ENCODE measurements around the gene EHD4. TPM values are rescaled to one million over a fixed set of nuclear protein-coding genes. Genes with fewer than 3 reads are reported as not detected.

EHD4 gene
- total and polyA plus RNA-seq, 9 of the 15 experiments (the other 6 are each of a cell fraction or from before 2014, with no cell fraction given) = 0.89 to 10.3 (median 6.4) TPM

DNA sequence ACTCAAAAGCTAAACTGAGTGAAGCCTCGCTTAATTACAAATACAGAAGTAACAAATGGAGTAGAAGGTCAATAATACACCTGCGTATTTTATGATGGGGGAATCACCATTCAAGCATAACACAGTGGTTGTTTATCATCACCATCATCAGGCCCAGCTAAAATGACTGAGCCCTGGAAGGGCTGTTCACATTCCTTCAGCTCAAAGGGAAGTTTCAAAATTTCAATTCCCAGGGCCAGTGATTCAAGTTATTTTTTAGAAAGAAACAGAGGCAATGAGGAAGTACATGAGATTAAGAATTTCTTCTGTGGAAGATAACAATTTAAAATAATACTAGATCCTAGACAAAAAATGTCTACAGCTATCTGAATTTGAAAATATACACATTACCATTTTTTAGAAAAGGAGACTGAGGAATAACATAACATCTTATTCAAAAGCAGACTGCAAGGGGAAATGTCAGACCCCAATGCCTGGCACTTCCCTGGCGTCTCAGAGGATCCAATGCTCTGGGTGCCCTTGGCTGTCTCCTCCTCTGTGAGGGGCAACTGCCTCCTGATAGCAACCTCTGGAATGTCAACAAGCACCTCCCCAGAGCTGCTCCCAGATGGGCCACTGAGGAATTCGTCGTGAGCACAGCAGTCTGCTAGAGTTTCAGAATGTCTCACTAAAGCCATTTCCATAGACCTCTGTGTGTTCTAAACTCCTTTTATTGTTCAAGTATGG lies 22.8 kb downstream of the EHD4 start (continued):
- TF ChIP-seq, protein P1, sequence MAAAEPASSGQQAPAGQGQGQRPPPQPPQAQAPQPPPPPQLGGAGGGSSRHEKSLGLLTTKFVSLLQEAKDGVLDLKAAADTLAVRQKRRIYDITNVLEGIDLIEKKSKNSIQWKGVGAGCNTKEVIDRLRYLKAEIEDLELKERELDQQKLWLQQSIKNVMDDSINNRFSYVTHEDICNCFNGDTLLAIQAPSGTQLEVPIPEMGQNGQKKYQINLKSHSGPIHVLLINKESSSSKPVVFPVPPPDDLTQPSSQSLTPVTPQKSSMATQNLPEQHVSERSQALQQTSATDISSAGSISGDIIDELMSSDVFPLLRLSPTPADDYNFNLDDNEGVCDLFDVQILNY (CRISPR knock-in tag; IDR thresholded peaks at IDR 0.05) = no peak
- no peak for TF ChIP-seq CBX1 (IDR thresholded peaks at IDR 0.05; ENCODE audit: low read depth)
- no peak for TF ChIP-seq ATF7 (IDR thresholded peaks at IDR 0.05)
- TF ChIP-seq HNRNPK (IDR thresholded peaks at IDR 0.05; ENCODE audit: low read depth, low read length, poor library complexity, severe bottlenecking) = no peak
- no peak for TF ChIP-seq TAL1 (IDR thresholded peaks at IDR 0.05)

DNA sequence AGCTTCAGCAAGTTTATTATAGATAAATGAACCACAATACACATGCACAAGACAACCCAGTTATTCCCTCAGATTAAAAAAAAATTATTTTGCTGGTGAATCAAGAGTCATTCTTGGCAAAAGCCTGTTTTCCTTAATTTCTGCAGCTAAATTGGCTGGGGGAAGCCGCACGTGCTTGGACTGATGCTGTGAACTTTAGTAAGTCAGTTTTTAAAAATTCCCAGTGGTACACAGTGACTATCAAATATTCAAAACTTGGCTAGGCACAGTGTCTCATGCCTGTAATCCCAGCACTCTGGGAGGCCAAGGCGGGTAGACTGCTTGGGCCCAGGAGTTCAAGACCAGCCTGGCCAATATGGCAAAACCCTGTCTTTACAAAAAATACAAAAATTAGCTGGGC lies 23.9 kb downstream of the EHD4 start:
- intact Hi-C loops (cut with micrococcal nuclease) (no loop called here), in situ Hi-C loops (cut with MboI) (no loop called here)
- Histone ChIP-seq H3K9me1 (ENCODE audit: control insufficient read depth, insufficient read depth, low read length) (no peaks in the 10 kb centered on the region), H3K27me3 (ENCODE audit: control insufficient read depth in 2 of 2, insufficient read depth in 2 of 2, low read length in 2 of 2) (no peaks in the 10 kb centered on the region), H3K4me3 (no peak overlapping the region), H3K36me3 (ENCODE audit: control insufficient read depth, insufficient read depth, low read length) (peaks cover 13% of the 10 kb centered on the region; the same call in 2 of the 3 replicates), H3K79me2 (ENCODE audit: control insufficient read depth, insufficient read depth, low read length) (no peaks in the 10 kb centered on the region), H2AFZ (ENCODE audit: low read depth, low read length) (no peak overlapping the region), H3K27ac (ENCODE audit: extremely low read depth, low read depth, low read length) (no peak overlapping the region), H3K9me3 (replicated peaks; ENCODE audit: control insufficient read depth, insufficient read depth, low read depth, low read length) (no peaks in the 10 kb centered on the region), H3K4me2 (ENCODE audit: insufficient read depth, low read length) (no peak overlapping the region), H3K9ac (ENCODE audit: insufficient read depth in 1 of 2, low read depth in 2 of 2, low read length in 2 of 2) (no peak overlapping the region), H4K20me1 (replicated peaks; ENCODE audit: control insufficient read depth, insufficient read depth, low read length) (no peaks in the 10 kb centered on the region; the same call in none of the 2 replicates), H3K4me1 (replicated peaks in 1 of 2; ENCODE audit: control insufficient read depth in 2 of 2, insufficient read depth in 2 of 2, low read length in 2 of 2) (no peaks in the 10 kb centered on the region)
- no peak for DNase-seq (ENCODE audit: extremely low read depth in 1 of 4, low spot score in 3 of 4)
- no peak for TF ChIP-seq ZNF79 (CRISPR knock-in tag; IDR thresholded peaks at IDR 0.05; ENCODE audit: low read depth)
- TF ChIP-seq XRCC4 (IDR thresholded peaks at IDR 0.05; ENCODE audit: extremely low read depth, insufficient read depth, insufficient read length) = no peak
- no peak for TF ChIP-seq RBBP5 (IDR thresholded peaks at IDR 0.05; ENCODE audit: borderline replicate concordance, insufficient read depth, low read length, poor library complexity, severe bottlenecking)
- no peak for TF ChIP-seq ZNF77 (CRISPR knock-in tag; IDR thresholded peaks at IDR 0.05)
- TF ChIP-seq, protein P2, sequence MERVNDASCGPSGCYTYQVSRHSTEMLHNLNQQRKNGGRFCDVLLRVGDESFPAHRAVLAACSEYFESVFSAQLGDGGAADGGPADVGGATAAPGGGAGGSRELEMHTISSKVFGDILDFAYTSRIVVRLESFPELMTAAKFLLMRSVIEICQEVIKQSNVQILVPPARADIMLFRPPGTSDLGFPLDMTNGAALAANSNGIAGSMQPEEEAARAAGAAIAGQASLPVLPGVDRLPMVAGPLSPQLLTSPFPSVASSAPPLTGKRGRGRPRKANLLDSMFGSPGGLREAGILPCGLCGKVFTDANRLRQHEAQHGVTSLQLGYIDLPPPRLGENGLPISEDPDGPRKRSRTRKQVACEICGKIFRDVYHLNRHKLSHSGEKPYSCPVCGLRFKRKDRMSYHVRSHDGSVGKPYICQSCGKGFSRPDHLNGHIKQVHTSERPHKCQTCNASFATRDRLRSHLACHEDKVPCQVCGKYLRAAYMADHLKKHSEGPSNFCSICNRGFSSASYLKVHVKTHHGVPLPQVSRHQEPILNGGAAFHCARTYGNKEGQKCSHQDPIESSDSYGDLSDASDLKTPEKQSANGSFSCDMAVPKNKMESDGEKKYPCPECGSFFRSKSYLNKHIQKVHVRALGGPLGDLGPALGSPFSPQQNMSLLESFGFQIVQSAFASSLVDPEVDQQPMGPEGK (CRISPR knock-in tag; IDR thresholded peaks at IDR 0.05; ENCODE audit: borderline replicate concordance) = no peak
- no peak for TF ChIP-seq ZNF695 (CRISPR knock-in tag; IDR thresholded peaks at IDR 0.05)
- POLR2A ChIA-PET = interaction anchor here (0.6 to 1.8 kb wide), 3 partner anchors 9 to 690 kb away, joined by 3 to 5 read pairs (median 4); no protein-coding TSS in a partner anchor
- no peak for ATAC-seq
- FAIRE-seq = no peak
- 96% methylated on average over 3 of the region's 3 CpGs for whole genome bisulfite sequencing (ENCODE audit: insufficient coverage, low coverage, missing lambda C conversion rate)
- no TSS peak for BruUV-seq (replicated peaks)
- CTCF ChIA-PET (ENCODE audit: low intra/inter-chr PET ratio) = no interaction called here

Measured in K562 (cell line).